B cell (primary cell): Measurements from ENCODE around the gene MAML3. TPM values are rescaled to one million over a fixed set of nuclear protein-coding genes. Genes with fewer than 3 reads are reported as not detected.

Experiments
- ATAC-seq: fragments of 200-7000 bp; cut with Tn5 transposase; one replicate; pipeline ENCODE4 v1.10.0; 2021; ENCODE audit warnings: low read depth, mild to moderate bottlenecking, moderate number of reproducible peaks, moderate library complexity
- CTCF ChIA-PET: fragments of 350-600 bp; sonication (Branson Sonifier 250); formaldehyde crosslinking; loops from one replicate; lab custom pipeline; 2021; ENCODE audit warnings: antibody characterized with exemption, inconsistent platforms; lab: Charles Lee
- POLR2A ChIA-PET: fragments of 350-600 bp; sonication (Branson Sonifier 250); formaldehyde crosslinking; loops from one replicate; lab custom pipeline; 2021; ENCODE audit warnings: antibody characterized with exemption; lab: Charles Lee
- DNase-seq: peaks from one replicate; pipeline ENCODE4 v3.0.0; 2013
- H2AFZ ChIP-seq: 2 replicates; pipeline ENCODE4 v1.6.1; 2012; ENCODE audit warnings: mild to moderate bottlenecking, low read depth, low read length; ENCODE audit not compliant: insufficient read depth, poor library complexity, severe bottlenecking
- H3K27ac ChIP-seq, 2 donors: 1 replicate in 1 of 2; 2 replicates in 1 of 2; pipeline ENCODE4 v1.5.1; 2012 to 2013; ENCODE audit warnings: low read length in 2 of 2, mild to moderate bottlenecking in 2 of 2, moderate library complexity in 1 of 2
- H3K27me3 ChIP-seq, 4 experiments: fragments of 200-600 bp in 1 of 4; sonication (generic) in 1 of 4; replicated peaks in 1 of 4; 1 replicate in 2 of 4; 2 replicates in 2 of 4; pipeline versions ENCODE4 v1.6.1 to v1.7.0; 2013 to 2016; ENCODE audit warnings: low read length in 3 of 4, mild to moderate bottlenecking in 2 of 4, mixed read lengths in 1 of 4, moderate library complexity in 1 of 4; ENCODE audit not compliant: insufficient read depth in 4 of 4, control insufficient read depth in 3 of 4; ENCODE audit errors: control extremely low read depth in 1 of 4
- H3K36me3 ChIP-seq, 2 experiments: replicated peaks in 1 of 2; 1 replicate in 1 of 2; 2 replicates in 1 of 2; pipeline versions ENCODE4 v1.6.1 to v1.7.1; 2013; ENCODE audit warnings: low read length in 1 of 2; ENCODE audit not compliant: insufficient read depth in 2 of 2, control insufficient read depth in 1 of 2; ENCODE audit errors: control extremely low read depth in 1 of 2, extremely low read depth in 1 of 2
- H3K4me1 ChIP-seq, 2 donors: fragments of 200-600 bp in 1 of 2; sonication (generic) in 1 of 2; 1 replicate in 1 of 2; 2 replicates in 1 of 2; pipeline versions ENCODE4 v1.5.1 to v1.6.1; 2013 to 2017; ENCODE audit warnings: low read length in 2 of 2; ENCODE audit not compliant: control insufficient read depth in 2 of 2, insufficient read depth in 2 of 2
- H3K4me2 ChIP-seq: replicated peaks from 2 replicates; pipeline ENCODE3; 2012; ENCODE audit warnings: mild to moderate bottlenecking, low read depth, low read length; ENCODE audit not compliant: poor library complexity, severe bottlenecking
- H3K4me3 ChIP-seq, 5 experiments: fragments of 200-600 bp in 1 of 5; sonication (generic) in 1 of 5; 1 replicate in 3 of 5; 2 replicates in 2 of 5; pipeline versions ENCODE4 v1.5.1 to v1.7.0; 2011 to 2016; ENCODE audit warnings: low read length in 4 of 5, mild to moderate bottlenecking in 4 of 5, low read depth in 2 of 5, control low read depth in 1 of 5, moderate library complexity in 1 of 5; ENCODE audit not compliant: insufficient read depth in 1 of 5; ENCODE audit errors: control extremely low read depth in 1 of 5, extremely low read depth in 1 of 5
- H3K79me2 ChIP-seq: fragments of 200-600 bp; sonication (generic); one replicate; pipeline ENCODE4 v1.6.0; 2016; ENCODE audit warnings: low read length; ENCODE audit not compliant: control insufficient read depth, insufficient read depth
- H3K9ac ChIP-seq: fragments of 200-600 bp; sonication (generic); 2 replicates; pipeline ENCODE4 v1.6.1; 2017; ENCODE audit warnings: mild to moderate bottlenecking, low read length, moderate library complexity
- H3K9me3 ChIP-seq, 3 donors: one replicate each; pipeline versions ENCODE4 v1.6.1 to v1.7.1; 2013; ENCODE audit warnings: low read length in 2 of 3; ENCODE audit not compliant: control insufficient read depth in 2 of 3, insufficient read depth in 1 of 3; ENCODE audit errors: control extremely low read depth in 1 of 3
- H4K20me1 ChIP-seq: 2 replicates; pipeline ENCODE4 v1.6.0; 2012; ENCODE audit warnings: mild to moderate bottlenecking, low read length; ENCODE audit not compliant: insufficient read depth, control insufficient read depth, poor library complexity, severe bottlenecking
- H3K27ac Mint-ChIP-seq: one replicate; pipeline ENCODE4 v1.8.0; 2021; ENCODE audit warnings: mixed read lengths
- H3K27me3 Mint-ChIP-seq: one replicate; pipeline ENCODE4 v1.8.0; 2021; ENCODE audit warnings: mixed read lengths
- H3K4me1 Mint-ChIP-seq: one replicate; pipeline ENCODE4 v1.8.0; 2021; ENCODE audit warnings: mixed read lengths
- H3K4me3 Mint-ChIP-seq: one replicate; pipeline ENCODE4 v1.8.0; 2021; ENCODE audit warnings: mixed read lengths
- H3K9me3 Mint-ChIP-seq: one replicate; pipeline ENCODE4 v1.8.0; 2022; ENCODE audit warnings: mixed read lengths; ENCODE audit not compliant: insufficient read depth
- CTCF ChIP-seq: fragments of 200-600 bp; IDR thresholded peaks from one replicate; pipeline ENCODE4 v1.8.0; 2022; ENCODE audit warnings: antibody characterized with exemption, mild to moderate bottlenecking
- EZH2 ChIP-seq: IDR thresholded peaks from 2 replicates; pipeline ENCODE4 v1.6.1; 2012; ENCODE audit warnings: borderline replicate concordance, low read depth, mild to moderate bottlenecking, moderate library complexity, low read length; ENCODE audit not compliant: insufficient read depth, poor library complexity, severe bottlenecking
- WGBS: methylation state at CpG from one replicate; pipeline ENCODE4 v1.1.5; 2013; ENCODE audit warnings: missing lambda C conversion rate; ENCODE audit not compliant: insufficient coverage; 5-methylcytosine and 5-hydroxymethylcytosine counted together
- intact Hi-C: fragments of 100-400 bp; cut with micrococcal nuclease; formaldehyde crosslinking; loops from one replicate; pipeline ENCODE4 v1.10.0; 2022
- polyA plus RNA-seq: library from polyadenylated mRNA; depleted of rRNA; stranded (reverse); fragments of >200 nt; gene quantifications from 2 replicates; pipeline ENCODE4 v1.2.3, GENCODE V29; 2012
- total RNA-seq, 2 donors: library from RNA; stranded (reverse); fragments of 120-200 nt in 1 of 2; gene quantifications; 1 replicate in 1 of 2; 2 replicates in 1 of 2; pipeline versions ENCODE4 v1.2.3 to v1.2.4, GENCODE V29; 2013 to 2022

MAML3 gene
- total and polyA plus RNA-seq, 2 donors (not counting 1 experiment from before 2014, with no cell fraction given) = 0.94 to 5.3 TPM

GRCh38 chr4:140168474-140168873, 14.5 kb upstream of the MAML3 start:
- CTCF ChIA-PET = no interaction called here
- Histone ChIP-seq H3K4me3 (no peak overlapping the region), H4K20me1 (no peaks in the 10 kb centered on the region), H3K4me1 (no peaks in the 10 kb centered on the region), H3K27me3 (peaks cover 0 to 8% (median 2%) of the 10 kb centered on the region in 4 experiments), H3K9ac (no peak overlapping the region), H2AFZ (no peak overlapping the region), H3K4me2 (no peak overlapping the region), H3K36me3 (no peaks in the 10 kb centered on the region), H3K9me3 (peaks cover 0 to 1% (median 0%) of the 10 kb centered on the region in 3 donors), H3K27ac (no peak overlapping the region), H3K79me2 (no peaks in the 10 kb centered on the region)
- intact Hi-C loops = no loop called here
- ATAC-seq = no peak
- 100% methylated on average over 1 of the region's 1 CpG for WGBS
- Mint-ChIP-seq H3K9me3 (no peaks in the 10 kb centered on the region), H3K4me3 (no peak overlapping the region), H3K27me3 (peaks cover 27% of the 10 kb centered on the region), H3K4me1 (peaks cover 3% of the 10 kb centered on the region), H3K27ac (no peak overlapping the region)
- TF ChIP-seq EZH2 = no peak
- TF ChIP-seq CTCF = no peak
- DNase-seq = no peak
- POLR2A ChIA-PET = no interaction called here

- Mint-ChIP-seq H3K27me3 (peaks cover 37% of the 10 kb centered on the region), H3K4me3 (no peak overlapping the region), H3K9me3 (peaks cover 2% of the 10 kb centered on the region), H3K4me1 (peaks cover 6% of the 10 kb centered on the region), H3K27ac (no peak overlapping the region)
- 46% methylated on average over 3 of the region's 8 CpGs for WGBS
- no peaks in the 10 kb centered on the region for H3K36me3 ChIP-seq
- H2AFZ ChIP-seq = no peak overlapping the region
- TF ChIP-seq EZH2 = no peak
- no peaks in the 10 kb centered on the region for H4K20me1 ChIP-seq
- H3K9ac ChIP-seq = no peak overlapping the region
- ATAC-seq = no peak
- H3K4me1 ChIP-seq = peaks cover 3% of the 10 kb centered on the region in 2 donors
- H3K9me3 ChIP-seq = peaks cover 3 to 12% (median 11%) of the 10 kb centered on the region in 3 donors
- peaks cover 0 to 29% (median 24%) of the 10 kb centered on the region in 4 experiments for H3K27me3 ChIP-seq
- intact Hi-C loops = no loop called here
- CTCF ChIA-PET = interaction anchor here (1.7 kb wide), 1 partner anchor 91 kb away, joined by 7 read pairs; no protein-coding TSS in a partner anchor
- DNase-seq = no peak
- no peaks in the 10 kb centered on the region for H3K79me2 ChIP-seq
- H3K27ac ChIP-seq = no peak overlapping the region
- no peak overlapping the region for H3K4me2 ChIP-seq
- POLR2A ChIA-PET = no interaction called here
- no peak overlapping the region for H3K4me3 ChIP-seq
Measured at GRCh38 chr4:140163029-140163810, 9.2 kb upstream of the MAML3 start.
